Measurements from ENCODE around the gene MDM4. TPM values are rescaled to one million over a fixed set of nuclear protein-coding genes. Genes with fewer than 3 reads are reported as not detected.
"Not testable (repeated sequence)": the region's sequence is repeated elsewhere in the genome, so short reads cannot be mapped to it uniquely, and the experiment has no call there.

Gene MDM4
- total RNA-seq, 1 experiment from 2014 or later = 42.1 TPM

DNA sequence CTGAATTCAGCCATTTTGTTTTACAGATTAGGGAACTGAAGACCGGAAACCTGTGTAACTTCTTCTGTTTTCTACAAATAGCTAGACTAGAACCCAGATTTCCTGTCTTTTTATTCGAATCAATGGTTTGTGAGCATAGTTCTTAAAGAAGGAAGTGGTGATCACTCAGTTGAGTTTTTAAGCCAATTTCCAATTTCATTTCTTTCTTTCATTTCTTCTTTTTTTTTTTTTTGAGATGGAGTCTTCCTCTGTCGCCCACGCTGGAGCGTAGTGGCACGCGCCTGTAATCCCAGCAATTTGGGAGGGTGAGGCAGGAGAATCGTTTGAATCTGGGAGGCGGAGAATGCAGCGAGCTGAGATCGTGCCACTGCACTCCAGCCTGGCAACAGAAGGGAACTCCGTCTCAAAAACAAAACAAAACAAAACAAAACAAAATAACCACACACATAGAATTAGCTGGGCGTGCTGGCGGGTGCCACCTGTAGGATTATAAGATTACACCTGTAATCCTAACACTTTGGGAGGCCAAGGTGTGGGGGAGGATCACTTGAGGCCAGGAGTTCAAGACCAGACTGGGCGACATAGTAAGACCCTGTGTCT, 3.0 kb upstream of the MDM4 start:
- no peak for DNase-seq (ENCODE audit: low read depth, low spot score)
- ChIA-PET CTCF (interaction anchor here (0.7 kb wide), 1 partner anchor 977 kb away, joined by 3 read pairs; no protein-coding TSS in a partner anchor), POLR2A (no interaction called here)
- TF ChIP-seq POLR2AphosphoS5 (IDR thresholded peaks at IDR 0.05; ENCODE audit: low read depth, low read length) = no peak
- TF ChIP-seq, protein P1, sequence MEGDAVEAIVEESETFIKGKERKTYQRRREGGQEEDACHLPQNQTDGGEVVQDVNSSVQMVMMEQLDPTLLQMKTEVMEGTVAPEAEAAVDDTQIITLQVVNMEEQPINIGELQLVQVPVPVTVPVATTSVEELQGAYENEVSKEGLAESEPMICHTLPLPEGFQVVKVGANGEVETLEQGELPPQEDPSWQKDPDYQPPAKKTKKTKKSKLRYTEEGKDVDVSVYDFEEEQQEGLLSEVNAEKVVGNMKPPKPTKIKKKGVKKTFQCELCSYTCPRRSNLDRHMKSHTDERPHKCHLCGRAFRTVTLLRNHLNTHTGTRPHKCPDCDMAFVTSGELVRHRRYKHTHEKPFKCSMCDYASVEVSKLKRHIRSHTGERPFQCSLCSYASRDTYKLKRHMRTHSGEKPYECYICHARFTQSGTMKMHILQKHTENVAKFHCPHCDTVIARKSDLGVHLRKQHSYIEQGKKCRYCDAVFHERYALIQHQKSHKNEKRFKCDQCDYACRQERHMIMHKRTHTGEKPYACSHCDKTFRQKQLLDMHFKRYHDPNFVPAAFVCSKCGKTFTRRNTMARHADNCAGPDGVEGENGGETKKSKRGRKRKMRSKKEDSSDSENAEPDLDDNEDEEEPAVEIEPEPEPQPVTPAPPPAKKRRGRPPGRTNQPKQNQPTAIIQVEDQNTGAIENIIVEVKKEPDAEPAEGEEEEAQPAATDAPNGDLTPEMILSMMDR (IDR thresholded peaks at IDR 0.05) = no peak
- TF ChIP-seq, protein P2, sequence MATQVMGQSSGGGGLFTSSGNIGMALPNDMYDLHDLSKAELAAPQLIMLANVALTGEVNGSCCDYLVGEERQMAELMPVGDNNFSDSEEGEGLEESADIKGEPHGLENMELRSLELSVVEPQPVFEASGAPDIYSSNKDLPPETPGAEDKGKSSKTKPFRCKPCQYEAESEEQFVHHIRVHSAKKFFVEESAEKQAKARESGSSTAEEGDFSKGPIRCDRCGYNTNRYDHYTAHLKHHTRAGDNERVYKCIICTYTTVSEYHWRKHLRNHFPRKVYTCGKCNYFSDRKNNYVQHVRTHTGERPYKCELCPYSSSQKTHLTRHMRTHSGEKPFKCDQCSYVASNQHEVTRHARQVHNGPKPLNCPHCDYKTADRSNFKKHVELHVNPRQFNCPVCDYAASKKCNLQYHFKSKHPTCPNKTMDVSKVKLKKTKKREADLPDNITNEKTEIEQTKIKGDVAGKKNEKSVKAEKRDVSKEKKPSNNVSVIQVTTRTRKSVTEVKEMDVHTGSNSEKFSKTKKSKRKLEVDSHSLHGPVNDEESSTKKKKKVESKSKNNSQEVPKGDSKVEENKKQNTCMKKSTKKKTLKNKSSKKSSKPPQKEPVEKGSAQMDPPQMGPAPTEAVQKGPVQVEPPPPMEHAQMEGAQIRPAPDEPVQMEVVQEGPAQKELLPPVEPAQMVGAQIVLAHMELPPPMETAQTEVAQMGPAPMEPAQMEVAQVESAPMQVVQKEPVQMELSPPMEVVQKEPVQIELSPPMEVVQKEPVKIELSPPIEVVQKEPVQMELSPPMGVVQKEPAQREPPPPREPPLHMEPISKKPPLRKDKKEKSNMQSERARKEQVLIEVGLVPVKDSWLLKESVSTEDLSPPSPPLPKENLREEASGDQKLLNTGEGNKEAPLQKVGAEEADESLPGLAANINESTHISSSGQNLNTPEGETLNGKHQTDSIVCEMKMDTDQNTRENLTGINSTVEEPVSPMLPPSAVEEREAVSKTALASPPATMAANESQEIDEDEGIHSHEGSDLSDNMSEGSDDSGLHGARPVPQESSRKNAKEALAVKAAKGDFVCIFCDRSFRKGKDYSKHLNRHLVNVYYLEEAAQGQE (IDR thresholded peaks at IDR 0.05; ENCODE audit: insufficient read depth in 1 of 2, low read depth in 2 of 2, low read length in 1 of 2) = no peak
- in situ Hi-C loops (cut with HindIII; ENCODE audit: low pct_unique_long_range_greater_than_20kb, low sequenced_read_pairs) (no loop called here), intact Hi-C loops (cut with micrococcal nuclease; ENCODE audit: unreplicated experiment) (no loop called here)
- Histone ChIP-seq H3K4me1 (ENCODE audit: control insufficient read depth, insufficient read depth, low read length) (no peaks in the 10 kb centered on the region), H3K27ac (ENCODE audit: low read length) (no peak overlapping the region), H3K27me3 (ENCODE audit: control insufficient read depth, insufficient read depth, low read length) (no peaks in the 10 kb centered on the region), H3K36me3 (ENCODE audit: control insufficient read depth, insufficient read depth, low read length) (no peaks in the 10 kb centered on the region), H3K9me3 (ENCODE audit: control insufficient read depth, insufficient read depth, low read depth, low read length) (no peaks in the 10 kb centered on the region), H3K4me3 (ENCODE audit: low read depth in 2 of 2, low read length in 2 of 2) (no peak overlapping the region)
- ATAC-seq = no peak
- BruUV-seq (replicated peaks) = no TSS peak

DNA sequence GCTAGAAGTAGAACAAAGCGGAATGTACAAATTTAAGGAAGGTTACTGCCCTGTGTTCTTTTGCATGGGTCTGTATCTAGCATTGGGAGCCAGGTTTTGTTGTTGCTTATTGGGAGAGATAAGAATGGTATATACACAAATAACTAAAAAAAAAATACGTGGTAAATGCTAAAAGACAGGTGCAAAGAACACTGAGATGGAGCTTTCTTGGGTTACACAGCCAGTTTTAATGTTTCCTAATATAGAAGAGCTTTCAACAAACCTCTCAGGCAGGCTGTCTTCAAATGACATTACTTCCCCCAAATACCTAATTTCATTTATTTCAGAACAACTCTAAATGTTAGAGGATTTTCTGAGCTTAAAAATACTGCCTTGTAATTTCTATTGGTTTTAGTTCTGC, 1.4 kb upstream of the MDM4 start:
- H3K27me3 ChIP-seq (ENCODE audit: control insufficient read depth, insufficient read depth, low read length) = no peaks in the 10 kb centered on the region
- no peaks in the 10 kb centered on the region for H3K36me3 ChIP-seq (ENCODE audit: control insufficient read depth, insufficient read depth, low read length)
- ChIA-PET POLR2A (no interaction called here), CTCF (no interaction called here)
- no TSS peak for BruUV-seq (replicated peaks)
- DNase-seq (ENCODE audit: low read depth, low spot score) (no peak), ATAC-seq (no peak)
- intact Hi-C loops (cut with micrococcal nuclease; ENCODE audit: unreplicated experiment) (no loop called here), in situ Hi-C loops (cut with HindIII; ENCODE audit: low pct_unique_long_range_greater_than_20kb, low sequenced_read_pairs) (no loop called here)
- H3K9me3 ChIP-seq (ENCODE audit: control insufficient read depth, insufficient read depth, low read depth, low read length) = no peaks in the 10 kb centered on the region
- TF ChIP-seq, protein P1 (IDR thresholded peaks at IDR 0.05) = no peak
- TF ChIP-seq, protein P2 (IDR thresholded peaks at IDR 0.05; ENCODE audit: insufficient read depth in 1 of 2, low read depth in 2 of 2, low read length in 1 of 2) = no peak
- TF ChIP-seq POLR2AphosphoS5 (IDR thresholded peaks at IDR 0.05; ENCODE audit: low read depth, low read length) (no peak), TCF7L2 (IDR thresholded peaks at IDR 0.05; ENCODE audit: low read depth, low read length) (no peak), SIN3A (IDR thresholded peaks at IDR 0.05; ENCODE audit: borderline replicate concordance, insufficient read depth, low read depth, low read length) (no peak)
- no peak overlapping the region for H3K4me3 ChIP-seq (ENCODE audit: low read depth in 2 of 2, low read length in 2 of 2)
- no peaks in the 10 kb centered on the region for H3K4me1 ChIP-seq (ENCODE audit: control insufficient read depth, insufficient read depth, low read length)
- no peak overlapping the region for H3K27ac ChIP-seq (ENCODE audit: low read length)

DNA sequence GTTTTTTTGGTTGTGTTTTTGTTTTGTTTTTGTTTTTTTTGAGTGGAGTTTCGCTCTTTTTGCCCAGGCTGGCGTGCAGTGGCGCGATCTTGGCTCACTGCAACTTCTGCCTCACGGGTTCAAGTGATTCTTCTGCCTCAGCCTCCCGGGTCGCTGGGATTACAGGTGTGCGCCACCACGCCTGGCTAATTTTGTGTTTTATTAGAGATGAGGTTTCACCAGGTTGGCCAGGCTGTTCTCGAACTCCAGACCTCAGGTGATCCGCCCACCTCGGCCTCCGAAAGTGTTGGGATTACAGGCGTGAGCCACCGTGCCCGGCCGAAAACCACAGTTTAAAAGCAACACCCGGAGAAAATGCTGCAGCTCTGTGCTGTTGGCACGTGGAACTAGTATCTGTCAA, 1.2 kb downstream of the MDM4 start:
- ATAC-seq; intact Hi-C loops (cut with micrococcal nuclease; ENCODE audit: unreplicated experiment); POLR2A ChIA-PET; BruUV-seq (replicated peaks); in situ Hi-C loops (cut with HindIII; ENCODE audit: low pct_unique_long_range_greater_than_20kb, low sequenced_read_pairs); H3K36me3 ChIP-seq (ENCODE audit: control insufficient read depth, insufficient read depth, low read length); H3K9me3 ChIP-seq (ENCODE audit: control insufficient read depth, insufficient read depth, low read depth, low read length); DNase-seq (ENCODE audit: low read depth, low spot score); H3K4me1 ChIP-seq (ENCODE audit: control insufficient read depth, insufficient read depth, low read length); H3K27me3 ChIP-seq (ENCODE audit: control insufficient read depth, insufficient read depth, low read length): not testable (repeated sequence)
- peak overlapping the region; percentile 96 for H3K27ac ChIP-seq (ENCODE audit: low read length)
- H3K4me3 ChIP-seq (ENCODE audit: low read depth in 2 of 2, low read length in 2 of 2) = peak overlapping the region; percentile 72 to 88
- CTCF ChIA-PET = interaction anchor here (2.0 kb wide), 1 partner anchor 49 kb away, joined by 5 read pairs; no protein-coding TSS in a partner anchor
